ENCODE results near the gene FOXF1.

- TF ChIP-seq CTCF (IDR thresholded peaks at IDR 0.05; ENCODE audit: low read length) (no peak), EZH2phosphoT487 (IDR thresholded peaks at IDR 0.05; ENCODE audit: low read length) (no peak)
These were observed 49.3 kb upstream of the FOXF1 start for GRCh38 chr16:86461037-86461436.

Measured in MM.1S (cell line).